ENCODE results near the gene NOCT.
"Not testable (repeated sequence)": the region's sequence is repeated elsewhere in the genome, so short reads cannot be mapped to it uniquely, and the experiment has no call there.

The NOCT gene

GRCh38 chr4:139011225-139011950 is 4.2 kb upstream of the NOCT start:
- DNase-seq (ENCODE audit: low spot score) = no peak

GRCh38 chr4:139014371-139015268 is 961 bp upstream of the NOCT start:
- DNase-seq (ENCODE audit: low spot score) = no peak

DNA sequence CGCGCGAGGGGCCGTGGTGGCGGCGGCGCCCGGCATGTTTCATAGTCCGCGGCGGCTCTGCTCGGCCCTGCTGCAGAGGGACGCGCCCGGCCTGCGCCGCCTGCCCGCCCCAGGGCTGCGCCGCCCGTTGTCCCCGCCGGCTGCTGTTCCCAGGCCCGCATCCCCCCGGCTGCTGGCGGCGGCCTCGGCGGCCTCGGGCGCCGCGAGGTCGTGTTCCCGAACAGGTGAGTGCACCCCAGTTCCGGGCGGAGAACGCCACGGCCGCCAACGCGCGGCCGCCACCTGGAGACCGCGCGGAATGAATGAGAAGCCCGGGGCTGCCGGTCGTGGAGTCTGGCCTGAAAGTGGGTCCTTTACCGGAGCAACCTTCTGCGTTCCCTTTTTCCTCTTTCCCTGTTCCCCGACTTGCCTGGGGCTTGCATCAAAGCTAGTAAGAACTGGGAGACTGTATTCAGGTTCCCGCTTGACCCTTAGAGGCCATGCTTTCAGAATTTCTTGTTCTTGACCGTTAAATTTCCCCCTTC is 429 bp downstream of the NOCT start:
- no peak for DNase-seq (ENCODE audit: low spot score)

GRCh38 chr4:139017861-139018260 is 2.3 kb downstream of the NOCT start:
- DNase-seq (ENCODE audit: low spot score) = no peak

DNA sequence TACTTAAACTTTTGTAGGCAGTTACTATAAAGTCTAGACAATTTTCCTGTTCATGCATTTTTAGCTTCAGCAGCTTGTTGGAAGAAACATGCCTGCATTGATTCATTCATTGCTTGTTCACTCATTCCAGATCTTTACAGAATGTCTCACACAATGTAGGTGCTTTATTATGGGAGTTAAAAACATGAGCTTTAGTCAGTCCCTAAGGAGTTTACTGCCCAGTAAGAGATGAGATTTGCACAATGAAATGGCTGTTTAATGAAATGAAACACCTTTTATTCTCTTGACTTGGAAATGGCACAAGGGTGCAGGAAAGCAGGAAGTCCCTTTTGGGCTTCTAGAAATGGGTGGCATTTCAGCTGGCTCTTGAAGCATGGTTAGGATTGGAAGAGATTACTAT is 2.9 kb downstream of the NOCT start:
- DNase-seq (ENCODE audit: low spot score) = no peak

GRCh38 chr4:139018971-139019758 is 3.6 kb downstream of the NOCT start:
- DNase-seq (ENCODE audit: low spot score) = no peak

DNA sequence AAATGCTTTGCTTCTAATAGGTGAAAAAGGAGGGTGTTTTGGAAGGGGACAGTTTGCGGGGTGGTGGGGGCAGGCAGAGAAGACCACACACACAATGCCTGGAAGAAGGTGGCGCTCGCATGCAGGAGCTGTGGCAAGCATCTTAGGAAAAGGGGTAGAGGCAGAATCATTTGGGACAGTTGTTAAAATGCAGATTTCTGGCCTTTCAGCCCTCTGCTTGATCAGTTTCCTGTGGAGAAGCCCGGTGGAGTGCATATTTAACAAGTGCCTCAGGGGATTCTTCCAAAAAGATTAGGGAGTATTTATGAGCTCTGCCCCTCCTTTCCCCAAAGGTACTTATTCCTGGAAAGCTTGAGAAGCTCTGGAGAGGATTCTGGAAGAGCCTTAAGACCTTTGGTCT is 4.8 kb downstream of the NOCT start:
- no peak for DNase-seq (ENCODE audit: low spot score)

DNA sequence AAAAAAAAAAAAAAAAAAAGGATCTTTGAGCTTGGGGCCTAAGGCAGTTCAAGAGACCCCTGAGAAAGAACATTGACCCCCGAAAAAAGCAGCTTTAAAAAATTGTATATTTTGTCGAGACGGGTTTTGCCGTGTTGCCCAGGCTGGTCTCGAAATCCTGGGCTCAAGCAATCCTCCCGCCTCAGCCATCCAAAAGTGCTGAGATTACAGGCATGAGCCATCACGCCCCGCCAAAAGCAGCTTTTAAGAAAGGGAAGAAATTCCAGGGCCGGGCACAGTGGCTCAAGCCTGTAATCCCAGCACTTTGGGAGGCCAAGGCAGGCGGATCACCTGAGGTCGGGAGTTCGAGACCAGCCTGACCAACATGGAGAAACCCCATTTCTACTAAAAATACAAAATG is 5.5 kb downstream of the NOCT start:
- DNase-seq (ENCODE audit: low spot score) = not testable (repeated sequence)

GRCh38 chr4:139022835-139023234 is 7.3 kb downstream of the NOCT start:
- no peak for DNase-seq (ENCODE audit: low spot score)

DNA sequence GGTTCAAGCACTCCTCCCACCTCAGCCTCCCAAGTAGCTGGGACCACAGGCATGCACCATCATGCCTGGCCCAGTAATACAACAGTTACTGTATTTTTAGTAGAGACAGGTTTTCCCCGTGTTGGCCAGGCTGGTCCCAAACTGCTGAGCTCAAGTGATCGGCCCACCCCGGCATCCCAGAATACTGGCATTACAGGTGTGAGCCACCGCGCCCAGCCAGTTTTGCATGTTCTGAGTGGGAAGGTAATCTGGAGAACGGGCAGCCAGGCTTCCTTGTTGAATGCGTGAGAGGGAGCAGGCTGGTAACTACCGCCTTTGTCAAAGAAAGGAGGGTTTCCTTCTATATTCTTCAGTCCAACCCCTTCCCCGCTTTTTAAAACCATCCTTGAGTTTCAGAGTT is 9.1 kb downstream of the NOCT start:
- DNase-seq (ENCODE audit: low spot score) = no peak

GRCh38 chr4:139025841-139026240 is 10.3 kb downstream of the NOCT start:
- DNase-seq (ENCODE audit: low spot score) = no peak

GRCh38 chr4:139027776-139028175 is 12.2 kb downstream of the NOCT start:
- no peak for DNase-seq (ENCODE audit: low spot score)

DNA sequence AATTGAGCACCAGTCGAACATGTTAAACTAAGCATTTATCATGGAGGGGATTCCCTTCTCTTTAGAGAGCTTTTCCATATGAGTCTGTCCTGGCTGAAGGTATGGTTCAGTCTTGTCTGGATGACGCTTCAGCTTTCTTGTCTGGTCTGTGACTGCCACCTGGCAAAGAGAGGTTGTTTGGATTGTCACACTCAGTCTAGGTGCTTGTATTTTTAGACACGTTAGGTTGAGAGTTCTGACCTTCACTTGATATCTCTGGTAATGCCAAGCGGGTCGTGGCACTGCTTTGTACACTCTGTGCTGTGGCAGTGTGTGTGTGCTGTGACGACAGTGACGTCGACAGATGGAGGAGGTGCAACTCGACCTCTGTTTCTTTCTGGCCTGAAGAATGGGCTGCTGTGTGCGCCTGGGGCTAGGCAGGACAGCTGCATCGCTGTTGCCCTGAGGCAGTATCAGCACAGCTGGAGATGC is 12.6 kb downstream of the NOCT start:
- DNase-seq (ENCODE audit: low spot score) = no peak

DNA sequence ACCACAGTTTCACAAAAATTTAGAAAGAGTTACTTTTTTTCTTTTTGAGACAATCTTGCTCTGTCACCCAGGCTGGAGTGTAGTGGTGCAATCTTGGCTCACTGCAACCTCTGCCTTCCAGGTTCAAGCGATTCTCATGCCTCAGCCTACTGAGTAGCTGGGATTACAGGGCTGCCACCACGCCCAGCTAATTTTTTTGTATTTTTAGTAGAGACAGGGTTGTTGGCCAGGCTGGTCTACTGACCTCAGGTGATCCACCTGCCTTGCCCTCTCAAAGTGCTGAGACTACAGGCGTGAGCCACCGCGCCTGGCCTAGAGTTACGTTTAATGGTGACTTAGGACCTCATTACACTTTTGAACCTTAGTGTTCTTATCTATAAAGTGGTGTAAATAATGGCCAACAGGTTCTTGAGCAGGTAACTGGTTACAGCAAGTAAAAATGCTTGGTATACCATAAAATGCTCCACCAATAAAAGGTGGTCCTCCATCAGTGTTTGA is 14.3 kb downstream of the NOCT start:
- not testable (repeated sequence) for DNase-seq (ENCODE audit: low spot score)

DNA sequence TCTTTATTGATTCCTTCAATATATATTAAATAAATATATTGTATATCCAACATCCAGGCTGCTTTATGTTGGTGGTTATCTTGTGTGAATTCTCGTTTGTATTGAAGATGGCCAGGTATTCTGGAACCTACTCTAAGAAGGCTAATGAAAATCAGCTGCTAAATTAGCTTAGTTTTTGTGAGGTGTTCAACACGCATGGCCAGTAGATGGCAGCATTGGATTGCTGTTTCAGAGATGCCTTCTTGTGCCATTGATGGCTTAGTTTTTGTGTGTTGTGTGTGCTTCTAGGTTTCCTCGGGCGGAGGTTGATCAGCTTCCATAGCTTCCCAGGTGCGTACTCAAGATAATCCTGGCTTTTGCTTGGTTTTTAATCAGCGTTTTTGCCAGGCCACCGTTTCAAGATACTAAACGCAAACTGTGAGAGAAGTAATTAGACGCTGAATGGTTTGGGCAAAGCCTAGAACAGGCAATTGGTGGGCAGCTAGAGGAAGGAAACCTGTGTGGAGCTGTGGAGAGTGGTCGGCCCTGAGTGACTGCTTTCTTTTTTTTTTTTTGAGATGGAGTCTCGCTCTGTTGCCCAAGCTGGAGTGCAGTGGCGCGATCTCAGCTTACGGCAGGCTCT is 15.1 kb downstream of the NOCT start:
- DNase-seq (ENCODE audit: low spot score) = peak; percentile 72

GRCh38 chr4:139035650-139036049 is 20.1 kb downstream of the NOCT start:
- DNase-seq (ENCODE audit: low spot score) = no peak

DNA sequence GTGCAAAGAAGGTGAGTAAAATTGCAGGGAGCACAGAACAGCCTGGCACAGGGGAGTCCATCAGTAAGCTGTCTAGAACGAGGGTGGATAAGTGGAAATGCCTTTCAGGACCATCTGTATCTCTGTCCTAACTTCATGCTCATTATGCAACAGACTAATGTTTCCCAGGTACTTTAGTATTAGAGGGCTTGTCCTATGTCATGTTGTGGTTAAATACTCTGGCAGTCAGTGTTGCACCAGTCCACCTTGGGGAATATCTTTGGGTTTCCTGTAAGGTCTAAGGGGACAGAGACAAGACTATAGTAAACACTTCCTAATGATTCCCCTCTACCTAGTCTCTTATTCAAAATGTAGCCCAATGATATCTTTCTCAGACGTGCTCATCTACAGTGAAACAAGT is 21.3 kb downstream of the NOCT start:
- DNase-seq (ENCODE audit: low spot score) = no peak

DNA sequence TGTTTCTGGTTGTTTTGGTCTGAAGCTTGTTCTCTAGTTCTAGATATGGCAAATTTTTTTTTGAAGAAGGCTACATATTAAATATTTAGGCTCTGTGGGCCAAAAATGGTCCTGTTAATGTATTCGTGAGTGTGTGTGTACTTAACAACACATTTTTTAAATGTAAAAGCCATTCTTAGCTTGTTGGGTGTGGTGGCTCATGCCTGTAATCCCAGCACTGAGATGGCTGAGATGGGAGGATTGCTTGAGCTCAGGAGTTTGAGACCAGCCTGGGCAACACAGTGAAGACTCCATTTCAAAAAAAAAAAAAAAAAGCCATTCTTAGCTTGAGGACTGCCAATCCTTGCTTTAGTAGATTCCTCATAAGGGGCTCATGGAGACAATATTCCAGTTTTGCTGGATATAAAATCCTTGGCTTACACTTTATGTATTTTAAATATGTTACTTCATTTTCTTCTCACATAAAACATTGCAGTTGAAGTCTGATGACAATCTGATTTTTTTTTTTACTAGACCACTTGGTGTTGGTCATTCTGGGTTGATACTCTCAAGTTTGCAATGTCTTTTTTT is 23.4 kb downstream of the NOCT start:
- DNase-seq (ENCODE audit: low spot score) = no peak

- no peak for DNase-seq (ENCODE audit: low spot score)
These were observed 27.4 kb downstream of the NOCT start for GRCh38 chr4:139042981-139043460.

DNA sequence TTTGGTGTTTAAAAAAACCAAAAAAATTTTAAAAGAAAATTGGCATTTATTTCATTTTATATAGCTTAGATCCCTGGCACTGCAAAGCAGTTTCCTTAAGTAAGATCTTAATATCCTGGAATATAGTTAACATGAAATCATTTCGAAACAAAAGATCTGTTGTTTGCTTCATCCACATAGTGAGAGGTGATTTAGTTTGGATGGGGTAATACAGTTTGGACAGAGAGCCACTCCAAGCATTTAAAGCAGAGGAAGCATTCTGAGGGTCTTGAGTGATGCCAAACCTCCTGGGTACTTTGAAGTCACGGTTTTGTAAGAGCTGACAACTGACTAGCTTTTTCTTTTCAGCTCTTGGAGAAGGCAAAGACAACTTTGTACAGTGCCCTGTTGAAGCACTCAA is 28.7 kb downstream of the NOCT start:
- DNase-seq (ENCODE audit: low spot score) = no peak

GRCh38 chr4:139048026-139048425 is 32.4 kb downstream of the NOCT start:
- DNase-seq (ENCODE audit: low spot score) = no peak

Measured in ecto neural progenitor cell (in vitro differentiated cells).